NCI-H187 (cell line): Measurements from ENCODE around the gene KDELR3.

Source experiments
- DNase-seq, 2 experiments: peaks; one replicate each; lab custom pipeline; 2025; lab: John Stamatoyannopoulos, UW

The KDELR3 gene

DNA sequence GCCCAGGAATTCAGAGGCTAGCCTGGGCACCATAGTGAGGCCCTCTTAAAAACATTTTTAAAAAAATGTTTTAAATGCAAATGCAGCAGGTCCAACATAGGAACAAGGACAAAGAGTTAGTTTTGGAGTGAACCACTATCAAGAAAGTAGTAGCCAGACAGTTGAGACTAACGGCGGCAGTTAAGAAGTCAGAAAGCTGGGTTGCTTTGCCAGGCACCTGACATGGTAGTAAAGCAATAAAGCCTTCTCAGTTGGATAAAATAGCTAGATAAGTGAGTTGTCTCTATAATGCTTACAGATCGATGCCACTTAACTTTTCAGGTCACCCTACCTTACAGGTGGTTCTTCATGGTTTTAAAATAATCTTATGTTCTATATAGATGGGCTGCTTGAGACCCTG, 55.1 kb downstream of the KDELR3 start:
- no peak for DNase-seq

DNA sequence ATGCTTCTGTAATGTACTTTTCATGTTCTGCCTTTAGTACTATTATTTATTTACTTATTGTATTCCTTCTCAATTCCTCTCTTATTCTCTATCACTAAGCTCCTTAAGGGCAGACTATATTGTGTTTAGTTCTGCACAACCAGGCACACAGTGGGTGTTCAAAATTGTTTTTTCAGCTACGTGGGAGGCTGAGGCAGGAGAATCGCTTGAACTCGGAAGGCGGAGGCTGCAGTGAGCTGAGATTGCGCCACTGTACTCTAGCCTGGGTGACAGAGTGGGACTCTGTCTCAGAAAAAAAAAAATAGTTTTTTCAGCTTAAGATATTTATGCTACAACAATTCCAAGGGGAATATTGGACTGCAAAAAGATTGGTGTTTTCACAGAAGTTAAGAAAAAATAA, 55.6 kb downstream of the KDELR3 start:
- no peak for DNase-seq

DNA sequence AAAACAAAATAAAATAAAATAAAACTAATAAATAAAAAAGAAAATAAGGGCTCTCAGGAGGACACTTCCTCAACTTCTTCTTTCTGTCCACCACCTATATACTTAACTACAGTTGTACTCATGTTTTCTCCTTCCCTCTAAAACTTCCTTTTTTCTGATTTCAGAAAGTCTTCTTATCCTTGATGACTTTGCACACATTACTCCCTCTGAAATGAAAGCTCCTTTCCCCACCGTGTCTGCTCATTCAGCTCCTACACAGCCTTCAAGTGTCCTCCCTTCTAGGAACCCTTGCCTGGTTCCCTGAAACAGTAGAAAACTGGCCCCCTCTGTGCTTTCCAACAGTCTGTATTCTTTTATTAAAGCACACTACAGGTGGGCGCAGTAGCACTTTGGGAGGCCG, 56.5 kb downstream of the KDELR3 start:
- no peak for DNase-seq

DNA sequence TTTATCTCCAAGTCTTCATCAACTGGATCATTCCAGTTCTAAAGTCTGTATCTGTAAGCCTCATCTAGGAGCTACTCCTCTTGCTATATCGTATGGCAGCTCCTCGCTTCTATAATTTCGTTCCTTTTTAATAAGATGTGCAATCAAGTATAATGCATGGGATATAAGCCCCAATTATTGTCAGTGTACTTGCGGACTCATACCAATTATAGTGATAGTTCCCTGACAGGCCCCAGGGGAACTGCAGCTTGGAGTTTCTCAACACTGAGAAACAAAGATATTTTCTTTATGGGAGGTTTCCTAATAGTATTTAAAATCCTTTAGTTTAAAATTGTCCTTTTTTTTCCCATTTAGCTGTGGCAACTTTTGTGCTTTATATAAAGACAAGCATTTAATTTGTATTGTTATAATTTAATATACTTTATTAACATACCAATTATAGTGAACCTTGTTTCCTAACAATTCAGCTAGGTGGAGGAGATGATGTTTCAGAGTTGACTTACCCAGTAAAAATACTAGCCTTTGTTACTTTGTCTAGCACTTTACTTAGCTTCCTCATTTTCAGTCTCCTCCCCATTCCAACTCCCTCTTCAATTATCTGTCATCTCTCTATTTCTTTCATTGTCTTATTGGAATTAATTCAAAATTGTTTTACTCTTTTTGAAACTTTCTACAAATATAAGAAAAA, 63.5 kb downstream of the KDELR3 start:
- DNase-seq, result no peak
